Activated T-cell treated with anti-CD3 and anti-CD28 coated beads for 1 hour (primary cell): ENCODE results near the gene SIVA1.

Source experiments
- DNase-seq: peaks from one replicate; pipeline ENCODE4 v3.0.0-alpha.2; 2020; ENCODE audit warnings: low read depth

The SIVA1 gene

GRCh38 chr14:104751539-104752422 is 1.2 kb upstream of the SIVA1 start:
- no peak for DNase-seq

GRCh38 chr14:104752423-104752734 is 568 bp upstream of the SIVA1 start:
- no peak for DNase-seq

GRCh38 chr14:104753528-104754212 is 723 bp downstream of the SIVA1 start:
- DNase-seq: no peak

GRCh38 chr14:104754213-104754851 is 1.4 kb downstream of the SIVA1 start:
- DNase-seq: no peak

GRCh38 chr14:104755621-104756020 is 2.7 kb downstream of the SIVA1 start:
- no peak for DNase-seq

GRCh38 chr14:104756477-104757237 is 3.7 kb downstream of the SIVA1 start:
- DNase-seq: no peak

GRCh38 chr14:104757238-104757585 is 4.3 kb downstream of the SIVA1 start:
- DNase-seq: no peak

GRCh38 chr14:104757681-104758392 is 4.9 kb downstream of the SIVA1 start:
- no peak for DNase-seq

- no peak for DNase-seq
Observed at GRCh38 chr14:104758981-104759969, 6.3 kb downstream of the SIVA1 start.

- no peak for DNase-seq
Observed at GRCh38 chr14:104765517-104765916, 12.6 kb downstream of the SIVA1 start.

GRCh38 chr14:104766256-104766862 is 13.4 kb downstream of the SIVA1 start:
- DNase-seq: no peak

- no peak for DNase-seq
Observed at GRCh38 chr14:104766863-104767633, 14.1 kb downstream of the SIVA1 start.

- DNase-seq: no peak
Observed at GRCh38 chr14:104767634-104767918, 14.6 kb downstream of the SIVA1 start.

GRCh38 chr14:104768437-104769323 is 15.7 kb downstream of the SIVA1 start:
- peak; percentile 93 for DNase-seq

- DNase-seq: no peak
Observed at GRCh38 chr14:104769324-104770071, 16.6 kb downstream of the SIVA1 start.

- DNase-seq: no peak
Observed at GRCh38 chr14:104770072-104770579, 17.2 kb downstream of the SIVA1 start.

- DNase-seq: no peak
Observed at GRCh38 chr14:104770851-104771272, 17.9 kb downstream of the SIVA1 start.
